Fibroblast of lung (primary cell): Measurements from ENCODE around the gene KLHL29. TPM values are rescaled to one million over a fixed set of nuclear protein-coding genes. Genes with fewer than 3 reads are reported as not detected.

ENCODE experiments used
- DNase-seq, 2 donors: peaks; one replicate each; pipeline versions ENCODE4 v3.0.0 to v3.0.0-alpha.2; 2010; ENCODE audit warnings: low read depth in 2 of 2
- H2AFZ ChIP-seq: 2 replicates; pipeline ENCODE4 v1.5.1; 2012; ENCODE audit warnings: low read length, control low read depth, inconsistent platforms
- H3K27ac ChIP-seq: 2 replicates; pipeline ENCODE4 v1.5.1; 2011; ENCODE audit warnings: low read length, control low read depth; ENCODE audit not compliant: insufficient read depth
- H3K27me3 ChIP-seq: 2 replicates; pipeline ENCODE4 v1.5.1; 2011; ENCODE audit warnings: mild to moderate bottlenecking, low read length; ENCODE audit not compliant: control insufficient read depth, insufficient read depth
- H3K36me3 ChIP-seq: 2 replicates; pipeline ENCODE4 v1.5.1; 2011; ENCODE audit warnings: low read length; ENCODE audit not compliant: control insufficient read depth, insufficient read depth
- H3K4me1 ChIP-seq: 2 replicates; pipeline ENCODE4 v1.5.1; 2011; ENCODE audit warnings: low read length; ENCODE audit not compliant: control insufficient read depth, insufficient read depth; ENCODE audit errors: extremely low read depth
- H3K4me2 ChIP-seq: 2 replicates; pipeline ENCODE4 v1.5.1; 2011; ENCODE audit warnings: low read length, control low read depth; ENCODE audit not compliant: insufficient read depth; ENCODE audit errors: extremely low read depth
- H3K4me3 ChIP-seq, 4 experiments: fragments of 200-600 bp in 1 of 4; sonication (generic) in 1 of 4; replicated peaks in 1 of 4; 2 replicates each; pipeline ENCODE4 v1.5.1; 2011 to 2016; ENCODE audit warnings: low read length in 4 of 4, low read depth in 3 of 4, mild to moderate bottlenecking in 3 of 4, control low read depth in 2 of 4, inconsistent platforms in 1 of 4, mixed read lengths in 1 of 4; ENCODE audit not compliant: insufficient read depth in 1 of 4; ENCODE audit errors: control extremely low read depth in 1 of 4
- H3K79me2 ChIP-seq: 2 replicates; pipeline ENCODE4 v1.5.1; 2012; ENCODE audit warnings: mild to moderate bottlenecking, low read length, inconsistent platforms; ENCODE audit not compliant: control insufficient read depth, insufficient read depth
- H3K9ac ChIP-seq: 2 replicates; pipeline ENCODE4 v1.5.1; 2011; ENCODE audit warnings: mild to moderate bottlenecking, low read length, control low read depth; ENCODE audit not compliant: insufficient read depth
- H3K9me3 ChIP-seq: 2 replicates; pipeline ENCODE4 v1.5.1; 2012; ENCODE audit warnings: low read depth, low read length; ENCODE audit not compliant: control insufficient read depth, insufficient read depth
- H4K20me1 ChIP-seq: 2 replicates; pipeline ENCODE4 v1.5.1; 2011; ENCODE audit warnings: low read length; ENCODE audit not compliant: control insufficient read depth, insufficient read depth; ENCODE audit errors: extremely low read depth
- CTCF ChIP-seq, 2 donors: IDR thresholded peaks in 1 of 2; conservative IDR thresholded peaks in 1 of 2; 1 replicate in 1 of 2; 2 replicates in 1 of 2; pipeline ENCODE4 v1.5.1; 2011 to 2012; ENCODE audit warnings: low read length in 2 of 2, control low read depth in 1 of 2, inconsistent platforms in 1 of 2, low read depth in 1 of 2, mild to moderate bottlenecking in 1 of 2
- EZH2 ChIP-seq: IDR thresholded peaks from 2 replicates; pipeline ENCODE4 v1.5.1; 2012; ENCODE audit warnings: low read length, control low read depth, mild to moderate bottlenecking; ENCODE audit errors: missing control alignments
- polyA plus RNA-seq, 2 donors: library from polyadenylated mRNA; depleted of rRNA in 1 of 2; stranded (reverse) in 1 of 2; unstranded in 1 of 2; fragments of >200 nt; gene quantifications; 2 replicates each; pipeline ENCODE4 v1.2.1, GENCODE V29; 2011 to 2012; ENCODE audit warnings: missing spikeins in 1 of 2
- total RNA-seq: library from RNA; depleted of rRNA; stranded (reverse); fragments of >200 nt; gene quantifications from 2 replicates; pipeline ENCODE4 v1.2.1, GENCODE V29; 2014

KLHL29 gene
- total and polyA plus RNA-seq, 2 donors (not counting 1 experiment from before 2014, with no cell fraction given) = 7.1 to 7.9 TPM

GRCh38 chr2:23565814-23566213 lies 180.8 kb downstream of the KLHL29 start:
- H3K36me3 ChIP-seq = no peaks in the 10 kb centered on the region
- H3K27me3 ChIP-seq = peaks cover 2% of the 10 kb centered on the region
- no peak for DNase-seq
- no peak overlapping the region for H3K4me3 ChIP-seq
- H3K79me2 ChIP-seq = no peaks in the 10 kb centered on the region
- no peaks in the 10 kb centered on the region for H3K9me3 ChIP-seq
- H3K4me1 ChIP-seq = peaks cover 18% of the 10 kb centered on the region
- H2AFZ ChIP-seq = no peak overlapping the region
- no peaks in the 10 kb centered on the region for H4K20me1 ChIP-seq
- no peak overlapping the region for H3K27ac ChIP-seq
- no peak for TF ChIP-seq CTCF (conservative IDR thresholded peaks at IDR 0.05 in 1 of 2, IDR thresholded peaks at IDR 0.05 in 1 of 2; ENCODE audit: low read depth in 1 of 2, low read length in 2 of 2)
- TF ChIP-seq EZH2 = no peak
- no peak overlapping the region for H3K9ac ChIP-seq
- no peak overlapping the region for H3K4me2 ChIP-seq

- DNase-seq = no peak
- H3K79me2 ChIP-seq = no peaks in the 10 kb centered on the region
- TF ChIP-seq CTCF (conservative IDR thresholded peaks at IDR 0.05 in 1 of 2, IDR thresholded peaks at IDR 0.05 in 1 of 2; ENCODE audit: low read depth in 1 of 2, low read length in 2 of 2) (peak in 1 of 2 donors; percentile 17), EZH2 (no peak)
- H3K9me3 ChIP-seq = no peaks in the 10 kb centered on the region
- H2AFZ ChIP-seq = no peak overlapping the region
- H3K27me3 ChIP-seq = peaks cover 2% of the 10 kb centered on the region
- no peak overlapping the region for H3K27ac ChIP-seq
- H3K4me3 ChIP-seq = no peak overlapping the region
- no peak overlapping the region for H3K9ac ChIP-seq
- H4K20me1 ChIP-seq = no peaks in the 10 kb centered on the region
- H3K4me1 ChIP-seq = peaks cover 18% of the 10 kb centered on the region
- no peaks in the 10 kb centered on the region for H3K36me3 ChIP-seq
- no peak overlapping the region for H3K4me2 ChIP-seq
Measured at GRCh38 chr2:23566241-23567142, 181.5 kb downstream of the KLHL29 start.

- Histone ChIP-seq H3K27ac (no peak overlapping the region), H3K9ac (no peak overlapping the region), H3K4me3 (no peak overlapping the region), H3K4me2 (no peak overlapping the region), H3K79me2 (no peaks in the 10 kb centered on the region), H3K9me3 (no peaks in the 10 kb centered on the region), H2AFZ (no peak overlapping the region), H3K36me3 (no peaks in the 10 kb centered on the region), H4K20me1 (no peaks in the 10 kb centered on the region), H3K4me1 (peaks cover 18% of the 10 kb centered on the region), H3K27me3 (peaks cover 2% of the 10 kb centered on the region)
- no peak for DNase-seq
- TF ChIP-seq EZH2 (no peak), CTCF (conservative IDR thresholded peaks at IDR 0.05 in 1 of 2, IDR thresholded peaks at IDR 0.05 in 1 of 2; ENCODE audit: low read depth in 1 of 2, low read length in 2 of 2) (no peak)
Measured at GRCh38 chr2:23567161-23567756, 182.3 kb downstream of the KLHL29 start.
